Thoracic aorta (tissue), 2 donors: Measurements from ENCODE around the gene ZKSCAN8. TPM values are rescaled to one million over a fixed set of nuclear protein-coding genes. Genes with fewer than 3 reads are reported as not detected.
A peak's percentile ranks its signal among the peaks of the same experiment; 100 is the strongest.

Experiments
- ATAC-seq: fragments of 150-250 bp; one replicate; pipeline ENCODE4 v1.8.0; 2017; ENCODE audit warnings: low read depth; ENCODE audit not compliant: insufficient number of reproducible peaks, low FRiP score
- DNase-seq: peaks from one replicate; pipeline ENCODE4 v3.0.0-alpha.2; 2020; ENCODE audit warnings: low spot score
- H3K27ac ChIP-seq, 2 donors: fragments of 200-600 bp; sonication (generic); 1 replicate in 1 of 2; 2 replicates in 1 of 2; pipeline ENCODE4 v1.5.1; 2016; ENCODE audit warnings: mild to moderate bottlenecking in 2 of 2, moderate library complexity in 2 of 2
- H3K27me3 ChIP-seq: fragments of 200-600 bp; sonication (generic); replicated peaks from 2 replicates; pipeline ENCODE4 v1.6.0; 2016; ENCODE audit warnings: mild to moderate bottlenecking; ENCODE audit not compliant: insufficient read depth
- H3K36me3 ChIP-seq: fragments of 200-600 bp; sonication (generic); one replicate; pipeline ENCODE4 v1.5.1; 2016
- H3K4me1 ChIP-seq, 2 donors: fragments of 200-600 bp; sonication (generic); 1 replicate in 1 of 2; 2 replicates in 1 of 2; pipeline versions ENCODE4 v1.5.1 to v1.6.0; 2016; ENCODE audit warnings: low read depth in 2 of 2, mild to moderate bottlenecking in 1 of 2; ENCODE audit not compliant: control insufficient read depth in 1 of 2
- H3K4me3 ChIP-seq: fragments of 200-600 bp; sonication (generic); 2 replicates; pipeline ENCODE4 v1.5.1; 2016; ENCODE audit warnings: mild to moderate bottlenecking
- H3K9me3 ChIP-seq: fragments of 200-600 bp; sonication (generic); 2 replicates; pipeline ENCODE4 v1.5.1; 2016
- total RNA-seq, 2 donors: library from RNA; depleted of rRNA; stranded (reverse); fragments of >200 nt; gene quantifications; one replicate each; pipeline versions ENCODE4 v1.1.0 to v1.2.3, GENCODE V29; 2016
- TF ChIP-seq, protein P1 (sequence below): fragments of 200-600 bp; sonication (generic); IDR thresholded peaks from one replicate; pipeline ENCODE4 v1.5.1; 2019; ENCODE audit warnings: antibody characterized with exemption

ZKSCAN8 gene
- total RNA-seq, 2 donors from 2014 or later: 19.2 to 36.2 TPM

DNA sequence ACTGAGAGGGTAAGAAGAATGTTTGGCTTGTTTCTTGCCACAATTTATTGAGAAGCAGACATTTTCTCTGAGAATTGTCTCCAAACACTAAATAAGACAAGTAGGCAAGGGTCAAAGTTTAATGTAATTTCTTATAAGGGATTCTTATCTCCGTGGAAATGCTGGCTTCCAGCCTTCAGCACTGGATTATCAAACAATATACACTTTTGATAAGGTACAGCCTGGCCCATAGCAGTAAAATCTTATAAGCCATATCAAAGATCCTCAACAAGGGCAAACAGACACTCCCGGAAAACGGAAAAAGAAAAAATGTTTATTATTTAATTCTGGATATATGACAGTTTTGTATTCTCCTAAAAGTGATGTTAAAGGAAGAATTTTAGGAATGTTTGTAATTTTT is 64.8 kb downstream of the ZKSCAN8 start:
- peaks cover 15% of the 10 kb centered on the region for H3K27me3 ChIP-seq
- peaks cover 9% of the 10 kb centered on the region for H3K9me3 ChIP-seq
- TF ChIP-seq, protein P1, sequence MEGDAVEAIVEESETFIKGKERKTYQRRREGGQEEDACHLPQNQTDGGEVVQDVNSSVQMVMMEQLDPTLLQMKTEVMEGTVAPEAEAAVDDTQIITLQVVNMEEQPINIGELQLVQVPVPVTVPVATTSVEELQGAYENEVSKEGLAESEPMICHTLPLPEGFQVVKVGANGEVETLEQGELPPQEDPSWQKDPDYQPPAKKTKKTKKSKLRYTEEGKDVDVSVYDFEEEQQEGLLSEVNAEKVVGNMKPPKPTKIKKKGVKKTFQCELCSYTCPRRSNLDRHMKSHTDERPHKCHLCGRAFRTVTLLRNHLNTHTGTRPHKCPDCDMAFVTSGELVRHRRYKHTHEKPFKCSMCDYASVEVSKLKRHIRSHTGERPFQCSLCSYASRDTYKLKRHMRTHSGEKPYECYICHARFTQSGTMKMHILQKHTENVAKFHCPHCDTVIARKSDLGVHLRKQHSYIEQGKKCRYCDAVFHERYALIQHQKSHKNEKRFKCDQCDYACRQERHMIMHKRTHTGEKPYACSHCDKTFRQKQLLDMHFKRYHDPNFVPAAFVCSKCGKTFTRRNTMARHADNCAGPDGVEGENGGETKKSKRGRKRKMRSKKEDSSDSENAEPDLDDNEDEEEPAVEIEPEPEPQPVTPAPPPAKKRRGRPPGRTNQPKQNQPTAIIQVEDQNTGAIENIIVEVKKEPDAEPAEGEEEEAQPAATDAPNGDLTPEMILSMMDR: no peak
- DNase-seq (no peak), ATAC-seq (no peak)
- H3K27ac ChIP-seq: no peak overlapping the region
- H3K4me3 ChIP-seq: no peak overlapping the region
- no peaks in the 10 kb centered on the region for H3K36me3 ChIP-seq
- H3K4me1 ChIP-seq: peaks cover 0 to 8% of the 10 kb centered on the region in 2 donors

DNA sequence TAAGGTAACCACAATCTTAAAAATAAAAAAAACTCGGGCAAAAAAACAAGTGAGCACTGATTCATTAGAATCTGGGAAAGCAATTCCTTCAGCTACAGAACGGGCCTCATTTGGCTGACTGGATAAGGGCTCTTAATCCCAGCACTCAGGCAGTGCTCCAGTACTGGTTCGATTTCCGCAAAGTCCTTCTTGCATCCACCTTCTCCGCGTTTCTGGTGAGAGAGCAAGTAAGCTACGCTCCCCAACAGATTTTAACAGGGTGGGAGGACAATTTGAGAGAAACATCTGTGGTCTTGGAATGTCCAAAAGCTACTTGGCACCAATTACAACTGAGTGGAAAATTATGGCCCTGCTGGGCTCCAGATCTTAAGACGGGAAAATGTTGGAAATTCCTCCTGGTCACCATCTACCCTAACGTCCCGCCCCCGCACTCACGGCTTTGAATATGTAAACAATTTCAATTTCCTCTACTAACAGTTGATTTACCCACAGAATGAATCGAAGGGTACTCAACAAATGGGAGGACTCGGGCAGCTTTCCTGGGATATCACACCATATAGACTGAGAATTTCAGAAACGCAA is 65.3 kb downstream of the ZKSCAN8 start:
- Histone ChIP-seq H3K27me3 (peaks cover 15% of the 10 kb centered on the region), H3K36me3 (no peaks in the 10 kb centered on the region), H3K4me1 (peaks cover 0 to 12% of the 10 kb centered on the region in 2 donors), H3K9me3 (peaks cover 9% of the 10 kb centered on the region), H3K4me3 (peak overlapping the region; percentile 49), H3K27ac (no peak overlapping the region)
- TF ChIP-seq, protein P1: no peak
- DNase-seq: no peak
- ATAC-seq: no peak

DNA sequence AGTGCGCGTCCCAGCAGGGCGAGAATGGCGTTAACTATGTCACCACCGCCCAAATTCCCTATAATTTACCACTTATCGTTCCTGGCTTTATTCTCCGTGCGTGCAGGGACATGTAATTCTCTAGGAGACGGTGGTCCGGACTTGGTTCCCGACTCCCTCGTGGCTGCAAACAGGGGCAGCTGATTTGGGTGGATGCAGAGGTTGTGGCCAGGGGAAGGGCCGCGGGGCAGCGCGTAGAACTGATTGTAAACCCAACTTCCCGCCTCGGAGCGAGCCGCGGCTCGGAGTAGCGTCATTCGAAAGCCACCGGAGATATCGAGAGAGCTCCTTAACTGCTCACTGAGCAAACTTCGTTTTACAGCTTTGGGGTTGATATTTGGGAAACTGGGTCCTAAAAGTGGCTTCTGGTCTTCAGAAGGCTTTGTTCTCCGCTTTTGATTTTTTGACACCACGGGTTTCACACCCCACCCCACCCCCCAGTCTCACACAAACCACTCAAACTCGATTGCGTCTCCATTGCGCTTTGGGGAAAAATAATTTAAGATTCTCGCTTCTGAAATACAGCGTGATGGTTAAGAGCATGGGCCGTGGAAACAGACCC is 65.9 kb downstream of the ZKSCAN8 start:
- peak overlapping the region; percentile 49 for H3K4me3 ChIP-seq
- H3K27me3 ChIP-seq: peaks cover 15% of the 10 kb centered on the region
- H3K4me1 ChIP-seq: peaks cover 0 to 17% of the 10 kb centered on the region in 2 donors
- DNase-seq: no peak
- H3K9me3 ChIP-seq: peaks cover 9% of the 10 kb centered on the region
- no peaks in the 10 kb centered on the region for H3K36me3 ChIP-seq
- TF ChIP-seq, protein P1: no peak
- no peak overlapping the region for H3K27ac ChIP-seq
- ATAC-seq: no peak

DNA sequence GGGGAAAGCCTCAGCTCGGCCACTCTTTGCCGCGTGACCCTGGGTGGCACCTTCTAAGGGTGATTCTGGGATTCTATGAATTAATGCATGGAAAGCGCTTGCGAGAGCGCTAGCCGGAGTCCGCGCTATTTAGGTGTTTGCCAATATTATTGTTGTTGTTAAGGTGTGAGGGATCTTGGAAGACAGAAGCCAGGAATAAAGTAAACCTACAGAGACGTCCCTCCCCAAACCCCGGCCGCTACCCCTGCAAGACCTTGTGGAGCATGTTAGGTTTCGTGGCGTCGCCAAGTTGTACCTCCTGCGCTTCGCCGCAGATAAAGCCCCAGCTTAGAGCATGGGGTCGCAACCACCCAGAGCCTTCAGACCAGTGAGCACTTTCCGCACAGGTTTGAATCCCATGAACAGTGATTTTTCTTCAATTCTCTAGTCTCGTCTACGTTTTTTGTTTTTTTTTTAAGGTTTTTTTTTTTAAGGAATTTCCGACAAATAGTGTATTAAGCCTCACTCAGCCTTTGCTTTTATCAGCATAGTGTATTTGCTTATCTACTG is 66.5 kb downstream of the ZKSCAN8 start:
- Histone ChIP-seq H3K4me1 (peaks cover 0 to 18% of the 10 kb centered on the region in 2 donors), H3K9me3 (peaks cover 8% of the 10 kb centered on the region), H3K36me3 (no peaks in the 10 kb centered on the region), H3K27ac (no peak overlapping the region), H3K4me3 (peak overlapping the region; percentile 49), H3K27me3 (peaks cover 15% of the 10 kb centered on the region)
- DNase-seq: no peak
- TF ChIP-seq, protein P1: no peak
- no peak for ATAC-seq

Other genes starting within 250 kb of the ZKSCAN8 start
- gene OR2B2, start 229.5 kb upstream of the ZKSCAN8 start, total RNA-seq: not detected
- not detected for gene OR2B6, start 184.6 kb upstream of the ZKSCAN8 start, total RNA-seq
- under 1 TPM in 1 of 2 donors, not detected in 1; 0.56 TPM for gene ZNF165, start 61.3 kb upstream of the ZKSCAN8 start, total RNA-seq
- gene ZSCAN16, start 17.3 kb upstream of the ZKSCAN8 start, total RNA-seq: 1 to 10 TPM in 1 of 2 donors, under 1 TPM in 1; 0.81 to 2.5 TPM
- 10 to 100 TPM; 11.6 to 29.0 TPM for gene ZSCAN9, start 83.4 kb downstream of the ZKSCAN8 start, total RNA-seq
- 1 to 10 TPM; 2.3 to 2.4 TPM for gene ZKSCAN4, start 110.4 kb downstream of the ZKSCAN8 start, total RNA-seq
- gene NKAPL, start 117.4 kb downstream of the ZKSCAN8 start, total RNA-seq: 1 to 10 TPM in 1 of 2 donors, under 1 TPM in 1; 0.49 to 1.1 TPM
- 10 to 100 TPM; 25.7 to 45.0 TPM for gene ZSCAN26, start 125.3 kb downstream of the ZKSCAN8 start, total RNA-seq
- gene PGBD1, start 139.7 kb downstream of the ZKSCAN8 start, total RNA-seq: 1 to 10 TPM; 7.3 to 8.3 TPM
- 10 to 100 TPM in 1 of 2 donors, 1 to 10 TPM in 1; 4.2 to 15.4 TPM for gene ZSCAN31, start 194.3 kb downstream of the ZKSCAN8 start, total RNA-seq
- gene ZKSCAN3, start 208.1 kb downstream of the ZKSCAN8 start, total RNA-seq: 1 to 10 TPM; 3.4 to 4.5 TPM